HEK293 (cell line): ENCODE results near the gene DEFB123.

Experiments
- CTCF ChIA-PET: fragments of 350-600 bp; formaldehyde crosslinking; extraction: SDS; loops from one replicate; lab custom pipeline; 2021; ENCODE audit warnings: antibody characterized with exemption; lab: Yijun Ruan, JAX
- POLR2A ChIA-PET: fragments of 300-600 bp; formaldehyde crosslinking; extraction: SDS; loops from one replicate; lab custom pipeline; 2020; ENCODE audit warnings: antibody characterized with exemption, inconsistent platforms; lab: Yijun Ruan, JAX
- H3K27ac ChIP-seq: fragments of 200-500 bp; sonication (Bioruptor generic); 2 replicates; pipeline ENCODE4 v1.5.1; 2014; ENCODE audit warnings: low read depth, low read length, control low read depth, inconsistent platforms; ENCODE audit errors: extremely low read depth
- H3K36me3 ChIP-seq, 2 experiments: fragments of 200-500 bp in 1 of 2; sonication (Bioruptor generic) in 1 of 2; 1 replicate in 1 of 2; 2 replicates in 1 of 2; pipeline ENCODE4 v1.5.1; 2014 to 2017; ENCODE audit warnings: inconsistent platforms in 2 of 2, low read length in 2 of 2; ENCODE audit not compliant: control insufficient read depth in 2 of 2, insufficient read depth in 1 of 2
- H3K4me1 ChIP-seq: fragments of 200-500 bp; sonication (Bioruptor generic); 2 replicates; pipeline ENCODE4 v1.5.1; 2014; ENCODE audit warnings: mild to moderate bottlenecking, low read length, inconsistent platforms; ENCODE audit not compliant: control insufficient read depth, insufficient read depth
- H3K4me3 ChIP-seq: 2 replicates; pipeline ENCODE4 v1.5.1; 2011; ENCODE audit warnings: low read depth, mild to moderate bottlenecking, control low read depth, low read length, moderate library complexity
- H3K9me3 ChIP-seq: fragments of 200-500 bp; sonication (Bioruptor generic); 2 replicates; pipeline ENCODE4 v1.5.1; 2014; ENCODE audit warnings: low read depth, low read length, inconsistent platforms; ENCODE audit not compliant: control insufficient read depth, insufficient read depth
- MYNN ChIP-seq: fragments of 450-650 bp; formaldehyde crosslinking; IDR thresholded peaks from 2 replicates; pipeline ENCODE4 v1.5.1; 2016; ENCODE audit warnings: missing biosample characterization, missing genetic modification characterization, borderline replicate concordance
- ZBTB1 ChIP-seq: fragments of 450-650 bp; formaldehyde crosslinking; IDR thresholded peaks from 2 replicates; pipeline ENCODE4 v1.5.1; 2016; ENCODE audit warnings: missing biosample characterization, missing genetic modification characterization
- ZBTB17 ChIP-seq: fragments of 450-650 bp; formaldehyde crosslinking; IDR thresholded peaks from 2 replicates; pipeline ENCODE4 v1.5.1; 2016; ENCODE audit warnings: missing biosample characterization, missing genetic modification characterization
- ZBTB20 ChIP-seq: fragments of 450-650 bp; formaldehyde crosslinking; IDR thresholded peaks from 2 replicates; pipeline ENCODE4 v1.5.1; 2016; ENCODE audit warnings: missing biosample characterization, missing genetic modification characterization
- ZEB2 ChIP-seq: fragments of 450-650 bp; formaldehyde crosslinking; IDR thresholded peaks from 2 replicates; pipeline ENCODE4 v1.5.1; 2016; ENCODE audit warnings: missing biosample characterization, missing genetic modification characterization
- ZNF140 ChIP-seq: fragments of 450-650 bp; formaldehyde crosslinking; IDR thresholded peaks from 2 replicates; pipeline ENCODE4 v1.5.1; 2016; ENCODE audit warnings: missing biosample characterization, missing genetic modification characterization
- ZNF184 ChIP-seq: fragments of 450-650 bp; IDR thresholded peaks from 2 replicates; pipeline ENCODE4 v1.5.1; 2018; ENCODE audit warnings: missing biosample characterization, mild to moderate bottlenecking, missing genetic modification characterization
- ZNF292 ChIP-seq: fragments of 450-650 bp; formaldehyde crosslinking; IDR thresholded peaks from 2 replicates; pipeline ENCODE4 v1.5.1; 2016; ENCODE audit warnings: low read depth, missing biosample characterization, missing genetic modification characterization, borderline replicate concordance
- ZNF426 ChIP-seq: fragments of 450-650 bp; formaldehyde crosslinking; IDR thresholded peaks from 2 replicates; pipeline ENCODE4 v1.5.1; 2017; ENCODE audit warnings: missing biosample characterization, missing genetic modification characterization, mild to moderate bottlenecking, inconsistent platforms, moderate library complexity
- ZNF544 ChIP-seq: fragments of 450-650 bp; formaldehyde crosslinking; IDR thresholded peaks from 2 replicates; pipeline ENCODE4 v1.5.0; 2017; ENCODE audit warnings: missing biosample characterization, missing genetic modification characterization
- ZNF585B ChIP-seq: fragments of 450-650 bp; formaldehyde crosslinking; IDR thresholded peaks from 2 replicates; pipeline ENCODE4 v1.5.1; 2016; ENCODE audit warnings: missing biosample characterization, missing genetic modification characterization
- ZNF658 ChIP-seq: fragments of 450-650 bp; formaldehyde crosslinking; IDR thresholded peaks from 2 replicates; pipeline ENCODE4; 2016; ENCODE audit warnings: missing biosample characterization, missing genetic modification characterization
- TF ChIP-seq, protein P1 (sequence below): fragments of 450-650 bp; IDR thresholded peaks from 2 replicates; pipeline ENCODE4 v1.5.1; 2018; ENCODE audit warnings: missing biosample characterization, mild to moderate bottlenecking, missing genetic modification characterization
- TF ChIP-seq, protein P2 (sequence below): fragments of 450-650 bp; formaldehyde crosslinking; IDR thresholded peaks from 2 replicates; pipeline ENCODE4; 2016; ENCODE audit warnings: missing biosample characterization, missing genetic modification characterization
- TF ChIP-seq, protein P3 (sequence below): fragments of 450-650 bp; formaldehyde crosslinking; IDR thresholded peaks from 2 replicates; pipeline ENCODE4 v1.5.1; 2016; ENCODE audit warnings: missing biosample characterization, missing genetic modification characterization
- TF ChIP-seq, protein P4 (sequence below): fragments of 450-650 bp; formaldehyde crosslinking; IDR thresholded peaks from 2 replicates; pipeline ENCODE4 v1.5.0; 2017; ENCODE audit warnings: missing biosample characterization, missing genetic modification characterization, borderline replicate concordance

DEFB123 gene

DNA sequence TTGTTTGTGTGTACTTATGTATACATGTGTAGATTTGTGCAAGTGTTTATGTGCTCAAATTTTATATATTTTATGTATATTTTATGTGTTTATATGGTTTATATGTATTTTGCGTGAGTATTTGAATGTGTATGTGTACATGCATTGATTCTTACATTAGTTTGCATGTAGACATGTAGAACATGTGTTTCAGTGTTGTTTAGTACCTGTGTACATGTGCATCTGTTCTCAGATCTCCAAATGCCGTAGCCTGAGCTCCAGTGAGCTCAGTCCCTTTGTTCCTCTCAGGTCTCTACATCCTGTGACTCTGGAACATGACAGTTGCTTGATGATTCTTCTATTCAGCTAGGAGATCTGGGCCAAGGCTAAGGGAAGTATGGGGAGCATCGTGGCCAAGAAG lies 45.5 kb upstream of the DEFB123 start:
- H3K27ac ChIP-seq, result no peak overlapping the region
- no peak for TF ChIP-seq ZNF184 (tag by site-specific recombination)
- CTCF ChIA-PET, result interaction anchor here (1.4 kb wide), 1 partner anchor 108 kb away, joined by 4 read pairs; no protein-coding TSS in a partner anchor
- H3K4me1 ChIP-seq, result no peaks in the 10 kb centered on the region
- POLR2A ChIA-PET, result no interaction called here
- no peaks in the 10 kb centered on the region for H3K9me3 ChIP-seq
- H3K36me3 ChIP-seq, result no peaks in the 10 kb centered on the region
- H3K4me3 ChIP-seq, result no peak overlapping the region

DNA sequence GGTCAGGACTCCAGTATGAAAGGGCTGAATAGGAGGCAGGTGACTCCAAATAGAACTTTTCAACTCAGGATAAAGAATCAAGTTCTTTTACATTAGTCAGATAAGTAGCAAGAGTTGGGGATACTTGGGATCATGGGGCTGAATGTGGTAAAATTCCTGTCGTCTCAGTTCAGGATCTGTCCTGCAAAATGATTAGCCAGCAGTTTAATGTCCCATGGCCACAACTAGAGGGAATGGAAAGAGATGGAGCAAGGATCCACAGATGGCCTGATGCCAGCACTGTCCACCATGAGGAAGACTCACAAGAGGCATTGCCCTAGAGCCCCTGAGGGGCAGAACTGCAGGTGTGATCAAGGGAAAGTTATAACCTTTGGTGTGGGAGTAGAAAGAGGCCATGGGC lies 36.5 kb upstream of the DEFB123 start:
- no peaks in the 10 kb centered on the region for H3K36me3 ChIP-seq
- H3K9me3 ChIP-seq, result no peaks in the 10 kb centered on the region
- ChIA-PET POLR2A (interaction anchor here (0.6 kb wide), 1 partner anchor 122 kb away, joined by 3 read pairs; no protein-coding TSS in a partner anchor), CTCF (interaction anchor here (2.1 kb wide), 1 partner anchor 9 kb away, joined by 8 read pairs; no protein-coding TSS in a partner anchor)
- H3K4me1 ChIP-seq, result no peaks in the 10 kb centered on the region
- TF ChIP-seq ZNF658 (tag by site-specific recombination) (no peak), ZBTB17 (tag by site-specific recombination) (no peak), ZNF292 (tag by site-specific recombination) (no peak), ZBTB1 (tag by site-specific recombination) (no peak), ZBTB20 (tag by site-specific recombination) (no peak), ZEB2 (tag by site-specific recombination) (no peak)
- TF ChIP-seq, protein P1, sequence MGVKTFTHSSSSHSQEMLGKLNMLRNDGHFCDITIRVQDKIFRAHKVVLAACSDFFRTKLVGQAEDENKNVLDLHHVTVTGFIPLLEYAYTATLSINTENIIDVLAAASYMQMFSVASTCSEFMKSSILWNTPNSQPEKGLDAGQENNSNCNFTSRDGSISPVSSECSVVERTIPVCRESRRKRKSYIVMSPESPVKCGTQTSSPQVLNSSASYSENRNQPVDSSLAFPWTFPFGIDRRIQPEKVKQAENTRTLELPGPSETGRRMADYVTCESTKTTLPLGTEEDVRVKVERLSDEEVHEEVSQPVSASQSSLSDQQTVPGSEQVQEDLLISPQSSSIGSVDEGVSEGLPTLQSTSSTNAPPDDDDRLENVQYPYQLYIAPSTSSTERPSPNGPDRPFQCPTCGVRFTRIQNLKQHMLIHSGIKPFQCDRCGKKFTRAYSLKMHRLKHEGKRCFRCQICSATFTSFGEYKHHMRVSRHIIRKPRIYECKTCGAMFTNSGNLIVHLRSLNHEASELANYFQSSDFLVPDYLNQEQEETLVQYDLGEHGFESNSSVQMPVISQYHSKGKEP (tag by site-specific recombination), result no peak
- TF ChIP-seq, protein P2, sequence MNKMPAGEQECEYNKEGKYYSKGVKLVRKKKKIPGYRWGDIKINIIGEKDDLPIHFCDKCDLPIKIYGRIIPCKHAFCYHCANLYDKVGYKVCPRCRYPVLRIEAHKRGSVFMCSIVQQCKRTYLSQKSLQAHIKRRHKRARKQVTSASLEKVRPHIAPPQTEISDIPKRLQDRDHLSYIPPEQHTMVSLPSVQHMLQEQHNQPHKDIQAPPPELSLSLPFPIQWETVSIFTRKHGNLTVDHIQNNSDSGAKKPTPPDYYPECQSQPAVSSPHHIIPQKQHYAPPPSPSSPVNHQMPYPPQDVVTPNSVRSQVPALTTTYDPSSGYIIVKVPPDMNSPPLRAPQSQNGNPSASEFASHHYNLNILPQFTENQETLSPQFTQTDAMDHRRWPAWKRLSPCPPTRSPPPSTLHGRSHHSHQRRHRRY, result no peak
- no peak overlapping the region for H3K27ac ChIP-seq
- H3K4me3 ChIP-seq, result no peak overlapping the region

DNA sequence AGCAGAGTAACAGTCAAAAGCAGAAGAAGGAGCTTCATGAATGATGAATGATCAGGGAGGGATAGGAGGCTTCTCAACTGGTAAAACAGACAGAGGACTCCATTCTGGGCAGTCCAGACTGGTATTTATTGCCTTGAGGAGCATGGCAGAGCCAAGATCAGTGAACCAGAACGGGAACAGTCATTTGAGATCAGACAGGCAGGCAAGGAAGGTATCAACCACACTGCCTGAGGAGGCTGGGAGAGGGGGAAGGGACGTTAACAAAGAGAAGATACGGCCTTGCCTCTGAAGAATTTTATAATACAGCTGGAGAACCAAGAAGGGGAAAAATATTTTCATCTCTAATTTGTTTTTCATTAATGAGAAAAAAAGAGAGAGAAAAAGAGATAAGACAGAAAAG lies 34.3 kb upstream of the DEFB123 start, which contains the start of gene DEFB121:
Gene DEFB121 (minus strand): TSS at position 101 of the 400 bp plus-strand sequence. CDS start 63 bp downstream, at position 38.
- Histone ChIP-seq H3K4me3 (no peak within 1 kb of the TSS), H3K27ac (no peak within 1 kb of the TSS), H3K4me1 (no peaks in the 10 kb centered on the region), H3K36me3 (no peaks in the 10 kb centered on the region)
- ChIA-PET CTCF (interaction anchor here (0.6 to 1.2 kb wide), 2 partner anchors 96 to 162 kb away, joined by 3 to 5 read pairs; no protein-coding TSS in a partner anchor), POLR2A (interaction anchor here (0.6 kb wide), 1 partner anchor 37 kb away, joined by 7 read pairs; no protein-coding TSS in a partner anchor)
- TF ChIP-seq ZNF140 (tag by site-specific recombination) (no peak), MYNN (tag by site-specific recombination) (no peak), ZNF426 (no peak), ZNF544 (tag by site-specific recombination) (no peak), ZNF585B (no peak)
- TF ChIP-seq, protein P3, sequence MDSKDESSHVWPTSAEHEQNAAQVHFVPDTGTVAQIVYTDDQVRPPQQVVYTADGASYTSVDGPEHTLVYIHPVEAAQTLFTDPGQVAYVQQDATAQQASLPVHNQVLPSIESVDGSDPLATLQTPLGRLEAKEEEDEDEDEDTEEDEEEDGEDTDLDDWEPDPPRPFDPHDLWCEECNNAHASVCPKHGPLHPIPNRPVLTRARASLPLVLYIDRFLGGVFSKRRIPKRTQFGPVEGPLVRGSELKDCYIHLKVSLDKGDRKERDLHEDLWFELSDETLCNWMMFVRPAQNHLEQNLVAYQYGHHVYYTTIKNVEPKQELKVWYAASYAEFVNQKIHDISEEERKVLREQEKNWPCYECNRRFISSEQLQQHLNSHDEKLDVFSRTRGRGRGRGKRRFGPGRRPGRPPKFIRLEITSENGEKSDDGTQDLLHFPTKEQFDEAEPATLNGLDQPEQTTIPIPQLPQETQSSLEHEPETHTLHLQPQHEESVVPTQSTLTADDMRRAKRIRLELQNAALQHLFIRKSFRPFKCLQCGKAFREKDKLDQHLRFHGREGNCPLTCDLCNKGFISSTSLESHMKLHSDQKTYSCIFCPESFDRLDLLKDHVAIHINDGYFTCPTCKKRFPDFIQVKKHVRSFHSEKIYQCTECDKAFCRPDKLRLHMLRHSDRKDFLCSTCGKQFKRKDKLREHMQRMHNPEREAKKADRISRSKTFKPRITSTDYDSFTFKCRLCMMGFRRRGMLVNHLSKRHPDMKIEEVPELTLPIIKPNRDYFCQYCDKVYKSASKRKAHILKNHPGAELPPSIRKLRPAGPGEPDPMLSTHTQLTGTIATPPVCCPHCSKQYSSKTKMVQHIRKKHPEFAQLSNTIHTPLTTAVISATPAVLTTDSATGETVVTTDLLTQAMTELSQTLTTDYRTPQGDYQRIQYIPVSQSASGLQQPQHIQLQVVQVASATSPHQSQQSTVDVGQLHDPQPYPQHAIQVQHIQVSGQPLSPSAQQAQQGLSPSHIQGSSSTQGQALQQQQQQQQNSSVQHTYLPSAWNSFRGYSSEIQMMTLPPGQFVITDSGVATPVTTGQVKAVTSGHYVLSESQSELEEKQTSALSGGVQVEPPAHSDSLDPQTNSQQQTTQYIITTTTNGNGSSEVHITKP (tag by site-specific recombination), result no peak
- TF ChIP-seq, protein P4, sequence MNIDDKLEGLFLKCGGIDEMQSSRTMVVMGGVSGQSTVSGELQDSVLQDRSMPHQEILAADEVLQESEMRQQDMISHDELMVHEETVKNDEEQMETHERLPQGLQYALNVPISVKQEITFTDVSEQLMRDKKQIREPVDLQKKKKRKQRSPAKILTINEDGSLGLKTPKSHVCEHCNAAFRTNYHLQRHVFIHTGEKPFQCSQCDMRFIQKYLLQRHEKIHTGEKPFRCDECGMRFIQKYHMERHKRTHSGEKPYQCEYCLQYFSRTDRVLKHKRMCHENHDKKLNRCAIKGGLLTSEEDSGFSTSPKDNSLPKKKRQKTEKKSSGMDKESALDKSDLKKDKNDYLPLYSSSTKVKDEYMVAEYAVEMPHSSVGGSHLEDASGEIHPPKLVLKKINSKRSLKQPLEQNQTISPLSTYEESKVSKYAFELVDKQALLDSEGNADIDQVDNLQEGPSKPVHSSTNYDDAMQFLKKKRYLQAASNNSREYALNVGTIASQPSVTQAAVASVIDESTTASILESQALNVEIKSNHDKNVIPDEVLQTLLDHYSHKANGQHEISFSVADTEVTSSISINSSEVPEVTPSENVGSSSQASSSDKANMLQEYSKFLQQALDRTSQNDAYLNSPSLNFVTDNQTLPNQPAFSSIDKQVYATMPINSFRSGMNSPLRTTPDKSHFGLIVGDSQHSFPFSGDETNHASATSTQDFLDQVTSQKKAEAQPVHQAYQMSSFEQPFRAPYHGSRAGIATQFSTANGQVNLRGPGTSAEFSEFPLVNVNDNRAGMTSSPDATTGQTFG (tag by site-specific recombination), result no peak
- TF ChIP-seq, all 188 proteins: peak for 0
- no peaks in the 10 kb centered on the region for H3K9me3 ChIP-seq
